ENCODE results near the gene SH3BP2. TPM values are rescaled to one million over a fixed set of nuclear protein-coding genes. Genes with fewer than 3 reads are reported as not detected.
A peak's percentile ranks its signal among the peaks of the same experiment; 100 is the strongest.

Gene SH3BP2
- total RNA-seq, 2 donors from 2014 or later, result 29.0 to 33.5 TPM

- WGBS, 2 donors, result 88 to 94% methylated on average over 16 to 17 of the region's 17 CpGs
These were observed 2.5 kb downstream of the SH3BP2 start for GRCh38 chr4:2795300-2795892.

GRCh38 chr4:2795893-2796848 lies 3.3 kb downstream of the SH3BP2 start:
- no peaks in the 10 kb centered on the region for H3K9me3 ChIP-seq
- intact Hi-C loops (cut with DNase I), result no loop called here
- H3K27me3 ChIP-seq, result no peaks in the 10 kb centered on the region
- H3K4me1 ChIP-seq, result peaks cover 96% of the 10 kb centered on the region
- peak overlapping the region; percentile 67 to 86 (median 82) for H3K27ac ChIP-seq
- 54 to 60% methylated on average over 11 to 27 of the region's 27 CpGs for WGBS, 2 donors
- DNase-seq (peak; percentile 91 to 97 (median 94)), ATAC-seq (peak; percentile 61)
- TF ChIP-seq CTCF (IDR thresholded peaks at IDR 0.05) (peak in 4 of 7 experiments; percentile 10 to 32 (median 18)), POLR2A (IDR thresholded peaks at IDR 0.05) (peak; percentile 11 to 55 (median 35))
- H3K4me3 ChIP-seq, result no peak overlapping the region
- no peaks in the 10 kb centered on the region for H3K36me3 ChIP-seq (replicated peaks in 1 of 2; ENCODE audit: insufficient read depth in 1 of 2, low read depth in 2 of 2)

More at GRCh38 chr4:2795300-2795892, 2.5 kb downstream of the SH3BP2 start:
- DNase-seq (peak in 1 of 4 donors; percentile 17), ATAC-seq (no peak)
- Histone ChIP-seq H3K27me3 (no peaks in the 10 kb centered on the region), H3K27ac (peak overlapping the region; percentile 67 to 86 (median 82)), H3K9me3 (no peaks in the 10 kb centered on the region), H3K4me3 (no peak overlapping the region), H3K36me3 (replicated peaks in 1 of 2; ENCODE audit: insufficient read depth in 1 of 2, low read depth in 2 of 2) (no peaks in the 10 kb centered on the region), H3K4me1 (peaks cover 89% of the 10 kb centered on the region)
- intact Hi-C loops (cut with DNase I), result no loop called here
- TF ChIP-seq POLR2A (IDR thresholded peaks at IDR 0.05) (no peak), CTCF (IDR thresholded peaks at IDR 0.05) (no peak)

GRCh38 chr4:2796849-2797544 lies 4.1 kb downstream of the SH3BP2 start:
- TF ChIP-seq CTCF (IDR thresholded peaks at IDR 0.05) (no peak), POLR2A (IDR thresholded peaks at IDR 0.05) (no peak)
- WGBS, 2 donors, result 52 to 55% methylated on average over 4 to 13 of the region's 13 CpGs
- Histone ChIP-seq H3K27me3 (no peaks in the 10 kb centered on the region), H3K9me3 (no peaks in the 10 kb centered on the region), H3K27ac (peak overlapping the region; percentile 67 to 86 (median 82)), H3K36me3 (replicated peaks in 1 of 2; ENCODE audit: insufficient read depth in 1 of 2, low read depth in 2 of 2) (no peaks in the 10 kb centered on the region), H3K4me1 (peaks cover 95% of the 10 kb centered on the region), H3K4me3 (no peak overlapping the region)
- DNase-seq, result peak in 1 of 4 donors; percentile 13
- intact Hi-C loops (cut with DNase I), result no loop called here
- no peak for ATAC-seq

GRCh38 chr4:2797545-2798305 lies 4.8 kb downstream of the SH3BP2 start:
- H3K27ac ChIP-seq, result peak overlapping the region; percentile 67 to 86 (median 82)
- ATAC-seq (peak; percentile 46), DNase-seq (peak; percentile 75 to 89 (median 84))
- H3K9me3 ChIP-seq, result no peaks in the 10 kb centered on the region
- H3K27me3 ChIP-seq, result no peaks in the 10 kb centered on the region
- H3K4me1 ChIP-seq, result peaks cover 89% of the 10 kb centered on the region
- TF ChIP-seq CTCF (IDR thresholded peaks at IDR 0.05), result no peak
- no peak for TF ChIP-seq POLR2A (IDR thresholded peaks at IDR 0.05)
- WGBS, 2 donors, result 37 to 52% methylated on average over 11 to 23 of the region's 23 CpGs
- H3K4me3 ChIP-seq, result no peak overlapping the region
- H3K36me3 ChIP-seq (replicated peaks in 1 of 2; ENCODE audit: insufficient read depth in 1 of 2, low read depth in 2 of 2), result no peaks in the 10 kb centered on the region
- intact Hi-C loops (cut with DNase I), result no loop called here

All from body of pancreas (tissue), 4 donors.